ENCODE measurements around the gene C2orf68.
"Not testable (repeated sequence)": the region's sequence is repeated elsewhere in the genome, so short reads cannot be mapped to it uniquely, and the experiment has no call there.

C2orf68 gene

DNA sequence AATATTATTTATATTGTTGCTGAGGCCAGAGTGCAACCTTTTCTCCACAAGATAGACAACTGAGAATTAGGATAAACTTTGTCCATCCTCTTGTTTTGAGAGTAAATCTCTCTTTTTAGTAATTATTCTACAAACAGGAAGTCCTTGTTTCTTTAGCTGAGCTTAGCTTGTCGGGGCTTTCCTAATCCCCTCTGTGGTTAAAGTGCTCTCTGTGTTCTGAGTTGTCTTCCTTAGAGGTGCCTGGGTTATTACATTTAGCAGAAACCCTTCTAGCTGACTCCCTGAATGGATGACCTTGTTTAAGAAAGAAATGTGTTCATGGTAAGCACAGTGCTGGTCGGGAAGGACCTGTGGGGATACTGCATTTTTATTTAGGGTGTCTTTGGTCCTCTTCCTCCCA, 16.8 kb upstream of the C2orf68 start:
- DNase-seq (ENCODE audit: low read depth), result no peak

DNA sequence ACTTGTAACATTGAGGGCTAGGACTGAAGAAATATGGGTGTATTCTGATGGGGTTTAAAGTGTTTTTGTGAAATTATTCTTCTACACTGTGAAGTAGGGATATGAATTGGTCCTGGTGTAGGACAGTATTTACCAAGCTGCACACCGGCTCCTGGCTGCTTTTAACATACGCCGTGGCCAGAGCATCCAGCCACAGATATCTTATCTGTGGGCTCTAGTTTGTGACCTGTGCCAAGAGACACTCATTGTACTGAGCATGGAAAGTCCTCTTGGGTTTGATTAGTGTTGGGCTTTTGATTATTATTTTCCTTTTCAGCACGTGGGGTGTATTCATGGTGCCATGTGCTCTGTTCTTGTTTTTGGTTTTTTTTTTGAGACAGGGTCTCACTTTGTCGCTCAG, 12.1 kb upstream of the C2orf68 start:
- DNase-seq (ENCODE audit: low read depth), result no peak

DNA sequence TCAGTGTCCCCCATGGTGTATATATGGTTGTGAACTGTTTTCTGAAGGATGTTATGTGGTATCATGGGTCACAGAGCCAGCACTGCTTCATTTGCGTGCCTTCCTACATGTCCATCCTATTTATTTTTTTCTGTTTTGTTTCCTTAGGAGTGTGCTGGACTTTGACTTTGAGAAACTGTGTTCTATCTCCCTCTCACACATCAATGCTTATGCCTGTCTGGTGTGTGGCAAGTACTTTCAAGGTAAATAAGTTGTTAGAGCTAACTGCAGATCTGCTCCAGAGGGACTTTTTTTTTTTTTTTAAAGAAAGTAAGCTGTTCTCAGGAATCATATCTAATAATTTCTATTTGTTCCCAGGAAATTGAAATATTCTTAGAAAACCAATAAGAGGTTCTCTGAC, 9.5 kb upstream of the C2orf68 start:
- no peak for DNase-seq (ENCODE audit: low read depth)

DNA sequence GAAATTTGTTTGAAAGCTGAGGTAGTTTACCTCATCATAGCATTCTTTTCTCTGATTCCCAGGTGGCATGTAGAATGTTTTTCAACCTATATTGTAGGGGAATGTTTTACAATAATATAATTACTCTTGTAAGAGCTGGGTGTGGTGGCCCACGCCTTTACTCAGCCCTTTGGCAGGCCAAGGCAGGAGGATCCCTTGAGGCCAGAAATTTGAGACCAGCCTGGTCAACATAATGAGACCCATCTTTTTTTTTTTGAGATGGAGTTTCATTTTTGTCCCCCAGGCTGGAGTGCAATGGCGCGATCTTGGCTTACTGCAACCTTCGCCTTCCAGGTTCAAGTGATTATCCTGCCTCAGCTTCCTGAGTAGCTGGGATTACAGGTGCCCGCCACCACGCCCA, 7.8 kb upstream of the C2orf68 start:
- DNase-seq (ENCODE audit: low read depth), result no peak

DNA sequence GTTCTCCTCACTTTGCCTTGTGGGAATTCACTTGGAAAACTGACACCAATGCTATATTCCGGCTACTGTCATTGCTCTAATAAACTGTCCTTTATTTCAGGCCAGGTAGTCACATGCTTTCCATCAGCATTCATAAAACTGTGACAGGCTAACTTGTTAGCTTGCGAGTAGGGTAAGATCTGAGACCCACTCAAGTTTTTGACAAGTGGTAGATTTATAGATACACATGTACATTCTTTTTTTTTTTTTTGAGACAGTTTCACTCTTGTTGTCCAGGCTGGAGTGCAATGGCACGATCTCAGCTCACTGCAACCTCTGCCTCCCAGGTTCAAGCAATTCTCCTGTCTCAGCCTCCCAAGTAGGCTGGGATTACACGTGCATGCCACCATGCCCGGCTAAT, 5.9 kb upstream of the C2orf68 start:
- DNase-seq (ENCODE audit: low read depth), result not testable (repeated sequence)

DNA sequence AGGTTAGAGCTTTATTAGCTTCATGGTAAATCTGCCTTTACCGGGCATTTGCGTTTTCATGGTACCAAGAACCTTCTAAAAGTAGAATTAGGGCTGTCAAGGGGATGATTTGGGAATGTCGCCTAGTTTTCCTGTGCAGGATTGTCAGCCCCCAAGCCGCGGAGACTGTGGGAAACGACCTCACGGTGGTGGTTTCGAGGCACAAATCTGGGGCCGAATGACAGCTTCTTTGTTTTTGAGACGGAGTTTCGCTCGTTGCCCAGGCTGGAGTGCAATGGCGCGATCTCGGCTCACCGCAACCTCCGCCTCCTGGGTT, 3.5 kb upstream of the C2orf68 start:
- DNase-seq (ENCODE audit: low read depth), result no peak

DNA sequence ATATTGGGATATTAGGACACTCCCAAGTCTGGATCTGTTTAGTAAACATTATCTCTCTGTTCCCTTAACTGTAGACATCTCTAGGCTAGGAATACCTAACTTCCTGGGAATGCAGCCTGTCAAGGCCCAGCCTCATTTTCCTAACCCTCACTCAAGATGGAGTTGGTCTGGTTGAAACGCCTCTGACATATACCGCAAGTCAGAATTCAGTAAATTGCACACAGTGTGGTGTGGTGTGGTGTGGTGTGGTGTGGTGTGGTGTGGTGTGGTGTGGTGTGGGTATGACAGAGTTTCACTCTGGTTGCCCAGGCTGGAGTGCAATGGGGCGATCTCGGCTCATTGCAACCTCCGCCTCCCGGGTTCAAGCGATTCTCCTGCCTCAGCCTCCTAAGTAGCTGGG, 2.9 kb upstream of the C2orf68 start:
- not testable (repeated sequence) for DNase-seq (ENCODE audit: low read depth)

DNA sequence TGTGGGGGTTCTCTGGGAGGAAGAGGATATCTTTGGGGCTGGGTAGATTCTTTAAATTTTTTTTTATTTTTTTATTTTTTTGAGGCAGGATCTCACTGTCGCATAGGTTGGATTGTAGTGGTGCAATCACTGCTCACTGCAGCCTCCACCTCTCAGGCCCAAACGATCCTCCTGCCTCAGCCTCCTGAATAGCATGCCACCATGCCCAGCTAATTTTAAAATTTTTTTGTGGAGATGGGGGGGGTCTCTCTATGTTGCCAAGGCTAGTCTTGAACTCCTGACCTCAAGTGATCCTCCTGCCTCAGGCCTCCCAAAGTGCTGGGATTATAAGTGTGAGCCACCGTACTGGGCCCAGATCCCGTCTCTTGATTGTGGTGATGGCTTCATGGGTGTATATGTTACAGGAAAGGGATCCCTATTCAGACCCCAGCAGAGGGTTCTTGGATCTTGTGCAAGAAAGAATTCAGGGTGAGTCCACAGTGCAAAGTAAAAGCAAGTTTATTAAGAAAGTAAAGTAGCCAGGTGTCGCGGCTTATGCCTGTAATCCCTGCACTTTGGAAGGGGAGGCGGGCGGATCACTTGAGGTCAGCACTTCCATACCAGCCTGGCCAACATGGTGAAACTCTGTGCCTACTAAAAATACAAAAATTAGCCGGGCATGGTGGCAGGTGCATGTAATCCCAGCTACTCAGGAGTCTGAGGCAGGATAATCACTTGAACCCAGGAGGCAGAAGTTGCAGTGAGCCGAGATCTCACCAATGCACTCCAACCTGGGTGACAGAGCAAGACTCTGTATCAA, 2.0 kb upstream of the C2orf68 start:
- no peak for DNase-seq (ENCODE audit: low read depth)

DNA sequence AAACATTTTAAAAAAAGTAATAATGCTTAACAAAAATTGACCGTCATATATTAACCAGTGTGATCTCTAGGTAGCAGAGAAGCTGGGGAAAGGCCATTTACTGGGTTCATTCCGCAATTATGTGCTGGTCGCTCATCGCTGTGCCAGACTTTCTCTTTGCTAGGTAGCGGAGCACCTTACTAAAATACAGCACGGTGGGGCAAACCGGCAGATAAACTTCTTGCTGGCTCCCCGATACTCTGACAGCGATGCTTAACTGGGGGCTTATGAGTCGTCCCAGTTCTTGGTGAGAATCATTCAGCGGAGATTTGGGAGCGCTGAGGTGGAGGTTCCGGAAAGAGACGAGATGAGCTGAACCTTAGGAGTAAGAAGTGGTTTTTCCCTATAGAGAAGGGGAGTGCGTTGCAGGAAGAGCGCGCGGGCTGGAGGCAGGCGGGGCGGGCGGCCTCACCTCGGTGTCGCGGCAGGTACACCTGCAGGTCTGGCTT, 605 bp downstream of the C2orf68 start:
- no peak for DNase-seq (ENCODE audit: low read depth)

DNA sequence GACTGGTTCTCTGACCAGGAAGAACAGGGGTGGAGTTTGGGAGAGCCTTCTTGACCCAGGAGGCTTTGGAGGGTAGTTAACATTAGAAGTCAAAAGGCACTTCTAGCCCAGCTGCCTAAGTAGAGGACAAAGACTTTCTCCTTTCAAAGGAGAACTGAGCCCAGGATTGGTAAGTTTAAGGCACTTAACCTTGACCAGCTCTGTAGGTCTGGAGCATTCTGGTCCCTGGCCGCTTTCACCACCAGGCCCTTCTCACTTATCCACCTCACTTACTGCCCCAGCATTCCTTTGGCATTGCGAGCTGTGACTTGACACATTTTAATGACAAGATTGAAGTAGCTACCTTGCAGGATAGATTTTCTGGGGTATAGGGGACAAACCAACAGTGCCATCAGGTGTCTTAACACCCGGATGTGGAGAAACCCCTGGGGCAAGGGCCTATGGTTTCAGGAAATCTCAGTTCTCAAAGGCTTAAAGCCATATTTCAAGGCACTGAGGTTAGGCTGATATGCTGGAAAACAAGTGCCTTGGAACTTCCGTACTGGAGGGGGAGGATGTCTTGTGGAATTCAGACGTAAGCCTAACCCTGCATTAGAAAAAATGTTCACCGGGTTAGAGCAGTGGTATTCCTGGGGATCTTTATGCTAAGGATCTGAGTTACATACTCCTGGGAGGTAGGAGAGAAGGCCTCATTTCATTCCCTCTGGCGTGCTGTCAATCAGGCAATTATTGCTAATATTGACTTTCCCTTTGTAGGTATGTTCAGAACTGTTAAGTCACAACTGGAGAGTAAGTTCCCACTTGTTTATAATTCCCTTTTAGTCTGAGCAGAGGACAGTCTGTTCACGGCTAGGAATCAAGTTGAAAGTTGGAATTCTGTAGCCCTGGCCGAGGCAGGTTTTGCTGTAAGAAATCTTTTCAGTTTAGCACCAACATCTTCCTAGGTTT, 4.3 kb downstream of the C2orf68 start:
- no peak for DNase-seq (ENCODE audit: low read depth)

DNA sequence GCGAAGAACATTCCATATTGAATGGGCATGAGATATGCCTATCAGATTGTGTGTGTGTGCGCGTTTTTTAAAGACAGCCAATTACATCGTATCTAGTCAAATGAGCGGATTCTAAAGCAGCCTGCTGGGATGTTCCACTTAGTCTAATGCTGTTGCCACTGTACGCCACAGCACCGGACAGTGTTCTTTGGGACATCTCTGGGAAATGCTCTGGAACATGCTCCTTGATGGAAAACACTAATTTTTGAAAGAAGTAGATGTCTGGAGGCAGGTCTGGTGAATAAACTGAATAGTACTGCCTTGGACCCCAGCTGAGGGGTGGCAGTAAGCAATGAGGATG, 5.8 kb downstream of the C2orf68 start:
- no peak for DNase-seq (ENCODE audit: low read depth)

DNA sequence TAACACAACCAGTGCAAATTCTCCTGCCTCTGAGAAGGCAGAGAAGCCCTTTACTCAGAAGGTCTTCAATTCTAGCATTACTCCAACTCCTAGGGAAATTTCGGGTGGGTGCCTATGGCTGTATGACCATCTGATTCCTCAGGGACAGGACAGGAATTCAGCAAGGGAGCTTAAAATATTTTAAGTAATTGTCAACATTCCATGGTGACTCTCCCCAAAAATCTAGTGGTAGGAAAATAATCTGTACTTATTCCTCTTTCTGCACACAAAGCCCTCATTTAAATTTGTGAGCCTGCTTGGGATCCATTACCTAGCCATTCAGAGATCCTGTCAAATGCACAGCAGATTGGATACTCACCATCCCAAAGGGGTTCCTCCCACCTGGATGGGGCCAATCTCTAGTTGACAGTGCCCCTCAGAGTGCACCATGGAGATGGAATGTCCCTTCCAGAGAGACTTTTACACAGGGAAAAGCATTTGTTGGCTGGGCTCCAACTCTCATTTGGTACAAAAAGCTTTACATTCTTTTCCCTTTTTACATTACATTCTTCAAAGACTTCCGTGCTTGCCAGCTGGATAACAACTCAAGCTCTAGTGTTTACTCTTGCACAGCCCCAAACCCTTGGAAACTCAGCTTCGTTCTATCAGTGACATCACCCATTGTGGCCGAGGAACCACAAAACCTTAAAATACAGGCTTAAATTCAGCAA, 6.3 kb downstream of the C2orf68 start:
- DNase-seq (ENCODE audit: low read depth), result peak; percentile 99

DNA sequence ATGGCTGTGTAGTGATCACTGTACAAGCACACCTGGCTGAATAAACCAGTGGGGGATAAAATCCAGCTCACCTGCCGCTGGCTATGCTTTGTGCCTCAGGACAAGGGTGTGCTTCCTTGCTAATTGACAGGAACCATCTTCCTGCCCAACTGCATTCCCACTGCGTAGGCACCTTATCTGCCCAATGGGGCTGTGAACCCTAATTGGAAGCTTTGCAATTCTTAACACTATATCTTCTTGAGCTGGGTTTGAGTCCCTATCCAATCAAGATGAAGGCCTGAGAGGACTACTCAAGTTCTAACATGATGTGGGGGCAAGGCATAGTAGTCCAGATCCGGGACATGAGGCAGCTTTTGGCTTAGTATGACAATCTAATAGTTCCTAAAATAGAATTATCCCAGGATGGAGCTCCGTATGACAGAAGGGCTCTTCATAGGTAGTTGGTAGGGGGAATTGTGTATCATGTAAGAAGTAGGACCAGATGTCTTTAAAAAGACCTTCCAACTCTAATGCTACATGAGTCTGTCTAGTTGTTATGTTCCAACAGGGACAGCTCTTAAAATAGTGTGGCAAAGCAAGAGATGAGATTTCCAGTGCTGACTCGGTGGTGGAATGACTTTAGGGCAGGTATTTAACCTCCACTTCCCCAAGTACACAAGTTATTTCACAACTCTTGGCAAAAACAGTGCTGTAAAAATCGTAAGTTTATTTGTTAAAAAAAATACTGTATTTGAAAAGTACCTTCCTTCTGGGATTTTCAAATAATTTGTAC, 7.1 kb downstream of the C2orf68 start:
- DNase-seq (ENCODE audit: low read depth), result no peak

DNA sequence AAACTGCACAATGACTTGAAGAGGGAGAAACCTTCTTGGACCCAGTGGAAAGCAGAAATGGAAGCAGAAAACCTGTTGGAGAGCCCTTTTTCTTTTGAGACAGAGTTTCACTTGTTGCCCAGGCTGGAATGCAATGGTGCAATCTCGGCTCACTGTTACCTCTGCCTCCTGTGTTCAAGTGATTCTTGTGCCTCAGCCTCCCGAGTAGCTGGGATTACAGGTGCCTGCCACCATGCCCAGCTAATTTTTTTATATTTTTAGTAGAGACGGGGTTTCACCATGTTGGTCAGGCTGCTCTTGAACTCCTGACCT, 7.8 kb downstream of the C2orf68 start:
- DNase-seq (ENCODE audit: low read depth), result not testable (repeated sequence)

DNA sequence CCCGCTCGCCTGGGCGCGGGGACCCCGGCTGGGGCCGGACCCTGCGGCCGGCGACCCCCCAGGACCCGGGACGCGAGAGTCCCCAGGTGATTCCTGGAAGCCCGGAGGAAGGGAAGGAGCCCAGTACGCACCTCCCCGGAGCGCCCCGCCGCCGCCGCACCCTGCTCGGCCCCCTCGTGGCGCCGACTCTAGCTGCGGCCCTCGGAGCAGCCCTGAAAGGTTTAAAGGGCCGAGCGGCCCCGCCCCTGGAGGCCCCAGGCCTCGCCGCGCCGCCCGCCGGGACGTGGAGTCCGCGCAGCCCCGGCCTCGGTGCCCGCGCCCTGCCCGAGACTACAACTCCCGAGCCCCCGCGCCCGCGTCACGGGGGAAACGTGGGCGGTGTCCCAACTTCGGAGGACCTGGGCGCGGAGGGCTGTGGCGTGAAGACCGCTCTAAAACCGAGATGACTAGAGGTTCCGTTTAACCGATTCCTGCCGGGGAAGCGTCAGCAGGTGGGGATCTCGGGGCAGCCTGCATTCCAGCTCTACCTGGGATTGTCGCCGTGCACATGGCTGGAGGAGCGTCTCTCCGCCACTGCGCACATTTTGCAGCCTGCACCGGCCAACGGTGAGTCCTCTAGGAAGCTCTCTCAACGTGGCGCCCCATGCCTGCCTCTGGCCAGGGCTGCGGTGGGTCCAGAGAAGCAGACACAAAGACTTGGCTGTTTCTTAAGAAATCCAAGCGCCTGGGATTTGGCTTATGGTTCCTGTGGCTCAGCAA, 9.2 kb downstream of the C2orf68 start, which contains the start of gene TMEM150A:
TMEM150A (minus strand) TSS at position 223 of the 759 bp plus-strand sequence. CDS start 750 bp downstream, outside the sequence.
- DNase-seq (ENCODE audit: low read depth), result peak; percentile 87

DNA sequence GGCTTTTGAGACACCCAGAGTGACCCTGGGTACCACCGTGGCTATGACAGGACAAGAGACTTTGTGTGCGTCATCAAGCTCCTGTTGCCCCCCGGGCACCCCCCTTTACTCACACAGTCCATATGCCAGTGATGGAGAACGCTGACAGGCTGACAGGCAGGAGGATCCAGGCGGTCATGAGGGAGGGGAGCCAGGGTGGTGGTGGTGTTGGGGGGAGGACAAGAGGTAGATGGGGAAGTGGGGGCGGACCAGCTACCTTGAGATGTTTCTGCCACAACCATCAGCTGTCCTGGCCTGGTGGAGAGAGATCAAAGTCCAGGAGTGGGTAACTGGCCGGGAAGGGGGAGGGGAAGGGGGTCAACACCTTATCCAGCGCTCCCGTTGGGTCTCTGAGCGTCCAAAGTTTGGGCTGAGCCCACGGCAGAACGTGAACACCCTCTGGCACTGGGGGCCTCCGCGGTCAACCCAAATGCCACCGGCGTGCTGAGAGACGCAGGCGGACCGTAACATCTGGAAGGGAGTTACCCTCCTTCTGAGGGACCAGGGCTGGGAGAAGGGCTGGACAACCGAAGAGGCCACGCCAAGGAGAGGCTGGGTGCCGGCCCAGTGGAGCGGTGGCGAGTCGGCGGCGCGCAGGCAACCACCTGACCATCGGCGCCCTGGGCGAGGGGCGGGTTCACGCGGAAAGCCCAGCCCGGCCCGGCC, 9.9 kb downstream of the C2orf68 start:
- DNase-seq (ENCODE audit: low read depth), result no peak

DNA sequence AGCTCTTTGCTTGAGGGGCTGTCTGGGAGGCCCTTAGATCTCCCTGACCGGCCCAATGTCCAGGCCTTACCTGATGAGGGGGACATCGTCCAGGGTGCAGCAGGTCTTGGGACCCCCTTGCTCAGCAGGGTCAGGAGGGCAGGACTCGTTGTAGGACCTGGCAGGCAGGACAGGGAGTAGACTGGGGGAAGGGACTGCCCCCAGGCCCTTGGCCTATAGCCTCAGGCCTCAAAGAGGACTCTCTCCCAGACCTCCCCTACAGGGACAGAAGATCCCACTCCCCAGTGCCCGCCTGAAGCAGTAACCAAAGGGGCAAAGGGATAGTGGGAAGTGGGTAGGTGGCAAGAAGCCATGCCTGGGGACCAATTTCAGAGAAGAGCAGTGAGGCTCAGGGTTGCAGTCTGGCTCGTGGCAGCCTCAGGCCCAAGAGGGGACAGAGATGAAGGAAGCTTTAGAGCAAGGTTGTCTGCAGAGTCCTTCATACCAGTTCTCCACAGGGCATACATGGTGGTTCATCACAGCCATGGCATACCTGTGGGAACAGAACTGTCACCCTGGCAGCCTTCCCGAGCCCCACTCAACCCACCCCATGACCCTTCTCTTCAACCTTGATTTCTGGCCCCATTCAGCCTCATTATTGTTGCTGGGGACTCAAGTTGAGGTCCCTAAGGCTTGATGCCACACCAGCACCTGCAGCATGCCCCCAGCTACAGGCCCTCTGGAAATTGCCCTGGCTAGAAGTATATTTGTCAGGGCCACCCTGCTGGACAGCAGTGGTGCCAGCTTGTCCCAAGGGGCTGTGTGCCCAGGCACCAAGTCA, 10.7 kb downstream of the C2orf68 start:
- DNase-seq (ENCODE audit: low read depth), result no peak

DNA sequence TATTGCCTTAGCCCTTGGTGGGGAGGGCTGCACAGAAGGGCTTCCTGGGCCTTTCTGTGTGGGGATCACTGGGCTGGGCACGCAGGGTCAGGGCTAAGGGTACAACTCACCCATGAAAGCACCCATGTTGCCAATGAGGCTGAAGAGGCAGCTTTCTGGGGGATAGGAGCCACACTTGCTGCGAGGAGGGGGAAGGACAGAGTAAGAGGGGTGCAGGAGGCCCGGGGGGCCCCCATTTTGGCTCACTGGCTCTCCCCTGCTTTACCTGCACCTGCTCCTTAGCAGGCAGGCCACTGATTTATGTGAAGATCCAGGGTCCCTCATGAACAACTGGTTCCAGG, 11.7 kb downstream of the C2orf68 start:
- DNase-seq (ENCODE audit: low read depth), result no peak

DNA sequence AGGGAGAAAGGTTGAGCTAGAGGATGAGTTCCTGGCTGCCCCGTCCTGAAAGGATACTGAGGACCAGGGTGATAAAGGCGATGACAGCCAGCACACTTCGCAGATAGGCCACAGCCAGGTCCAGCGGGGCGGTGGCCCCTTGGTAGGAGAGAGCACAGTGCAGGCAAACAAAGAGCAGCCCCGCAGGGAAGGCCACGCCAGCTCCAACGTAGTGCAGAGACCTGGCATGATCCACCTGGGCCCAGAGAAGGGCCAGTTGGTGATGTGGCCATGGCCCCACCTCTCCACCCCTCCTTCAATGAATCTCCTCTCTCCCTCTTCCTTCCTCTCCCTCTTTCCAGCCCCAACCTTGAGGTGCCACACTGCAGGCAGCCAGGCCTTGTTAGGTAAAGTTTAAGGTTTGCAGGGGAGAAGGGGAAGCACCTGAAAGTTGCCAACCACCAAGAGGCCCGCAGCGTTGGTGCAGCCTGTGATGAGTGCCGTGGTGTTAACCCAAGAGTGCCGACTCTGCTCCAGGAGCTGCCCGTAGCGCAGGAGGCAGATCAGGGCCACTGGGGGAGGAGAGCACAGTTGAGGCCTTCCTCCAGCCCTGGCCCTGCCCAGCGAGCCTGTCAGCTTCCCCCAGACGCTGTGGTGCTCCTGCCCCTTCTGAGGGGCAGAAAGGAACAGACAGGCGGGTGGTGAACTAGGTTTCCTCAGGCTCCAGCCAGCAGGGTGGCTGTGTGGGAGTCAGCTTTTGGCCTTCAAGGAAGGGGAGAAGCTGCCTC, 12.2 kb downstream of the C2orf68 start:
- DNase-seq (ENCODE audit: low read depth), result no peak

Data from HS-27A (cell line).